Forelimb muscle (tissue), 1 donor: ENCODE data around the gene KCTD19. TPM values are rescaled to one million over a fixed set of nuclear protein-coding genes. Genes with fewer than 3 reads are reported as not detected.

Experiments used
- DNase-seq: peaks from one replicate; pipeline ENCODE4 v3.0.0-alpha.2; 2013; ENCODE audit warnings: low read depth
- polyA plus RNA-seq: library from polyadenylated mRNA; unstranded; fragments of 120-200 nt; gene quantifications from one replicate; pipeline ENCODE4 v1.2.1, GENCODE V29; 2013; ENCODE audit not compliant: insufficient read length

KCTD19 gene
- polyA plus RNA-seq, 1 donor = 0.32 TPM

DNA sequence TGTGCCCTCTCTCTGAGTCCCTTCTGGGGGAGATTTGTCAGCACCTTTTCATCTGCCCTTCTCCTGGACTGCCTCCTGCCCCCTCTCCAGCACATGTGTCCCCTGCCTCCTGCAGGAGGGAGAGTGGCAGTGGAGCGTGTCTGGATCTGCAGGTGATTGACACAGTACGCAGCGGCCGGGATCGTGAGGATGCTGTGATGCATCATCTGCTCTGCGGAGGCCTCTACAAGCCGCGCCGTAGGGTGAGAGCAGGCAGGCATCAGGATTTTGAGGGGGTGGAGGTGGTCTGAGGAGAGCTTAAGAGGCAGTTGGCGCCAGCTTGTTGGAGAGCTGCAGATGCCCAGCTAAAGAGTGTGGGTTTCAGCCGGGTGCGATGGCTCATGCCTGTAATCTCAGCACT lies 66.8 kb downstream of the KCTD19 start:
- DNase-seq = no peak

DNA sequence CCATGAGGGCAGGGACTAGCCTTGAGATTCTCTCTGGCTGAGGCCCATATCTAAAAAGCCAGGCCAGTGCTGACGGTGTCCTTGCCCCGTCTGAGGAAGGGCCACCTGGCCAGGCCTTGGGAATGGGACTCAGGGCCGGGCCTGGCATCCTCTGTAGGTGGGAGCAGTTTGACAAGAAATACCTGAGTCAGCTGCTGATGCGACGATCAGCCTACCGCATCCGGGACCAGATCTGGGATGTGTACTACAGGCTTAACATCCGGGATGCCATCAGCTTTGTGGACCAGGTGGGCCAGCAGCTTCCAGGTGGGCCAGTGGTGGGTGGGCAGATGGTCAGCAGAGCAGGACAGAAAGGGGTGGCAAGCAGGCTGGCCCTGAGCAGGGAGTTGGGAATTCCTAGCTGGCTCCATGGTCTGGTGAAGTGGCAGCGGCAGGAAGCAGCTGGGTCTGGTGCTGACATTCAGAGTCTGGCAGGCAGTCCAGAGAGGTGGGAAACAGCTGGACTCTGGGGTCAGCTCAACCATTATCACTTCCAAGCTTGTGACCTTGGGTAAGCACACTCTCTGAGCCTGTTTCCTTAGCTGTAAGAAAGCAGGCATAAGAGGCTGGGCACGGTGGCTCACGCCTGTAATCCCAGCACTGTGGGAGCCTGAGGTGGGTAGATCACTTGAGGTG lies 68.2 kb downstream of the KCTD19 start:
- DNase-seq = no peak

DNA sequence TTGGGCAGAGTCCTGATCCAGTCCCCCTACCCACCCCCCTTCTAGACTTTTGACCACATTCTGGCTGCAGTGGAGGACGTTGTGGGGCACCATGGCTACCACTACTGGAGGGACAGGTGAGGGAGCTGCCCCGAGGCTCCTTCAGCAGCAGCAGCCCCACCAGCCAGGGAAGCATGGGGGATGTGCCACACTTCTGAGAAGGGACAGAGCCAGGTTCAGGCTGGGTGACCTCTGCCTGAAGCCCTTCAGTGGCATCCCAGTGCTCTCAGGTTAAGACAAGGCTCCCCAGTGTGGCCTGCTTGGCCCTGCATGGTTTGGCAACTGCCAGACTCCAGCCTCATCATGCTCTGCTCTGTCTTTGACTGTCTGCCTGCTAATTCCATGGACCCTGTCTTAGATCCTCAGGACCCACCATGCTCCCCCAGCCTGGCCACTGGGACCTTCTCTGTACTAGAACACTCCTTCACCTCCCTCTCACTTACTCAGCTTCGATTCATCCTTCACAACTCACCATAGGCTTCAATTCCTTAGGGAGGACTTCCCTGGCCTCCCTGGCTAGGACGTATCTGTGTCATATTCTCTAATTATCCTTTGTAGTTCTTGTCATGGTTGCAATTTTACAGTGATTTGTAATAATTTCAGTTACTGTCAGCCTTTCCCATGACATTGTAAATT lies 68.9 kb downstream of the KCTD19 start:
- DNase-seq = no peak

DNA sequence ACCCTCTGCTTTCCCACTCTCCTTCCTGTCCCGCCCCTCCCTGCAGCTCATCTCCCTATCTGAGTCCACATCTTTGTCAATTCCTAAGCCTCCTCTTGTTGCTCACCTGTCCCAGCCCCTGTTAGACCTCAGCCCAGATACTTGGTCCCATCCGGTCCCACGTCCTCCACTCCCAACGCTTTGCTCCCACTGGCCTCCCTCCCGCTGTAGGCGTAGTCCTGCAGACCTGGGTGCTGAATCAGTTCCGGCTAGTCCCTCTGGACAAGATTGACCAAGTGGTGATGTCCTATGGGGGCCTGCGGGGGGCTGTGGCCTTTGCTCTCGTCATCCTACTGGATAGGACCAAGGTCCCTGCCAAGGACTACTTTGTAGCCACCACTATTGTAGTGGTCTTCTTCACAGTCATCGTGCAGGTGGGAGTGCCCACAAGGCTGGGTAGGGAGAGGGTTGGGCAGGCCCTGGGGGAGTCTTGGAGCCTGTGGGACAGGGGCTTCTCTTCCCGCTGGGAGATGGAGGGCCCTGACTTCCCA lies 69.8 kb downstream of the KCTD19 start:
- DNase-seq = no peak

DNA sequence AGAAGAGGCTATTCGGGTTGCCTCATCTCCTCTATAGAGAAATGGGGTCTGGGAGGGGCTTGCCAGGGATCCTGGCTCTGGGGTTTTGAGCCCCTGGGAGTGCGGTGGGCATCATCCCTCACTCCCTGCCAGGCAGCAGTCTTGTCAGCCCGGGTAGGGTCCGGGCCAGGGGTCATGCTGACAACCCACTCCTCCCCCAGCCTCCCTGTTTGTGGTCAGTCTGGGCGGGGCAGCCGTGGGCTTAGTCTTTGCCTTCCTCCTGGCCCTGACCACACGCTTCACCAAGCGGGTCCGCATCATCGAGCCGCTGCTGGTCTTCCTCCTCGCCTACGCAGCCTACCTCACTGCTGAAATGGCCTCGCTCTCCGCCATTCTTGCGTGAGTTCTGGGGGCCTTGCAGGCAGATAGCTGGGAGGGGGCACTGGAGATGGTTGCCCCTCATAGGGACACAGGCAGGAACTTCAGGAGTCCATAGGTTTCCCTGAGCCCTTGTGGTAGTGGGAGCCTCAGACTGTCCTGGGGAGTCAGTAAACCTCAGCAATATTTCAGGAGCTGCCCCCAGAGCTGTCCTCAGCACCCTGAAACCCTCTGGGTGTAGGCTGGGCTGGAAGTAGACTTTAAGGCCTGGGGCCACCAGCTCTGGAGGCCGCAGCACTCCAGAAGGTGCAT lies 70.9 kb downstream of the KCTD19 start:
- no peak for DNase-seq

DNA sequence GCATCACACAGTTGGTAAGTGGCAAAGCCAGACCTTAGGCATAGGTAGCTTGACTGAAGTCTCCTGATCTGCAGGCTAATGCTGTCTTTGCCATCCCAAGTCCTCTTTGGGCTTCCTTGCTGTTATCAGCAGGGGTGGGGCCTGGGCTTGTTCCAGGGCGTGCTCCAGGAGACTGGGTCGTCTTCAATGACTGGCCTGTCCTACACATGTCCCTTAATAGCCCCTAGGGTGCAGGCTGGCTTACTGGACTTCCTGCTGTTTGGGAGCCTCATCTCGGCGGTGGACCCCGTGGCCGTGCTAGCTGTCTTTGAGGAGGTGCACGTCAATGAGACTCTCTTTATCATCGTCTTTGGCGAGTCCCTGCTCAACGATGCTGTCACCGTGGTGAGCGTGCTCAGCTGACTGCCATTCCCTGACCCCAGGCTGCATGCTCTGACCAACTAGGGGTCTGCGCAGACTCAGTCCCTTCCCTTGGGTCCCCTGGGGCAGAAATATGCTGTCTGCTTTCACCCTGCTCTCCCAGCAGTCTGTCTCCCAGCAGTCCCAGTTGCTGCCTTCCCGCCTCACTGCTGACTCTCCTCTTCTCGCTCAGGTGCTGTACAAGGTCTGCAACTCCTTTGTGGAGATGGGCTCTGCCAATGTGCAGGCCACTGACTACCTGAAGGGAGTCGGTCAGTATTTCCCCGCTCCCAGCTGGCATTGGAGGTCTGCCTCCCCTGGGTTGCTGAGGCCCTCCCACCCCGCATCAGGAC lies 71.6 kb downstream of the KCTD19 start:
- DNase-seq = no peak

DNA sequence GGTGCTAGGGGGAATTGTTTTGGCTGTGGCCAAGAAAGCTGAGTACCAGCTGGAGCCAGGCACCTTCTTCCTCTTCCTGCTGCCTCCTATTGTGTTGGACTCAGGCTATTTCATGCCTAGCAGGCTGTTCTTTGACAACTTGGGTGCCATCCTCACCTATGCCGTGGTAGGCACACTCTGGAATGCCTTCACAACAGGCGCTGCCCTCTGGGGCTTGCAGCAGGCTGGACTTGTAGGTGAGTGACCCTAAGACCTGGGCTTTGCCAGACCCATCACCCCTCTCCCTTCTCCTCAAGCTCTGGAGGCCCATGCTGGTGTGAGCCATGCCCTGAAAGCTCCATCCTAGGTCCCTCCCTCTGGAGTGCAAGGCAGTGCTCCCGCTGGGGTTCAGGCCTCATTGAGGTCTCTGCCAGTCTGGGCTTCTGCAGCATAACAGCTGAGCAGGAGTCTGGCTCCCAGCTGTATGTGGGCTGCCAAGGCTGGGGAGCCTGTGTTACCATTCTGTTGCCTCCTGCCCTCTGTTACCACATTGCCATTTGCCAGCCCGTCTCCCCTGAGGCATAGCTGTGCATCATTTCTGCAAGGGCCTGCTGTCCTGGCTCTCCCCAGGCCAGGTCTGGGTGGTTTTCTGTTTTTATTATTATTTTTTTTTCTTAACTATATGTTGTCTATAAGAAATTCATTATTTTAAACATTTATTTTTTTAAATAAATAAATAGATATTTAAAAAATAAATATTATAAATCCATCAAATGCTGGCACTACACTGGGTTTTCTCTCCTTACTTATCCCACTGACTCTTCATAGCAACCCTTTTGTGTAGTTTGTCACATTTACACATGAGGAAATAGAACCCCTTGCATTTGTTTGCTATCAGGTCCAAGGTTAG lies 73.7 kb downstream of the KCTD19 start:
- DNase-seq = no peak

DNA sequence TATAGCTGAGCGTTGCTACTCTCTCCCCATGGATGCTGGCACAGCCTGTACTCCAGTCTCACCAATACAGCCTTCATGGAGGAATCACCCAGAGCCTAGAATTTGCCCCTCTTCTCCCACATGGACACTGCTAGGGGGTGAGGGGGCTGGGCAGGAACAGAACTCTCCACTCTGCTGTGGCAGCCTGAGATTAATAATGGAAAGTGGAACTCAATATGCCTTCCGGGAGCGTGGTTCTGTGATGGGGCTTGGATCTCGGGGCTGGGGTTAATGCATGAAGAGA lies 76.6 kb downstream of the KCTD19 start:
- no peak for DNase-seq

DNA sequence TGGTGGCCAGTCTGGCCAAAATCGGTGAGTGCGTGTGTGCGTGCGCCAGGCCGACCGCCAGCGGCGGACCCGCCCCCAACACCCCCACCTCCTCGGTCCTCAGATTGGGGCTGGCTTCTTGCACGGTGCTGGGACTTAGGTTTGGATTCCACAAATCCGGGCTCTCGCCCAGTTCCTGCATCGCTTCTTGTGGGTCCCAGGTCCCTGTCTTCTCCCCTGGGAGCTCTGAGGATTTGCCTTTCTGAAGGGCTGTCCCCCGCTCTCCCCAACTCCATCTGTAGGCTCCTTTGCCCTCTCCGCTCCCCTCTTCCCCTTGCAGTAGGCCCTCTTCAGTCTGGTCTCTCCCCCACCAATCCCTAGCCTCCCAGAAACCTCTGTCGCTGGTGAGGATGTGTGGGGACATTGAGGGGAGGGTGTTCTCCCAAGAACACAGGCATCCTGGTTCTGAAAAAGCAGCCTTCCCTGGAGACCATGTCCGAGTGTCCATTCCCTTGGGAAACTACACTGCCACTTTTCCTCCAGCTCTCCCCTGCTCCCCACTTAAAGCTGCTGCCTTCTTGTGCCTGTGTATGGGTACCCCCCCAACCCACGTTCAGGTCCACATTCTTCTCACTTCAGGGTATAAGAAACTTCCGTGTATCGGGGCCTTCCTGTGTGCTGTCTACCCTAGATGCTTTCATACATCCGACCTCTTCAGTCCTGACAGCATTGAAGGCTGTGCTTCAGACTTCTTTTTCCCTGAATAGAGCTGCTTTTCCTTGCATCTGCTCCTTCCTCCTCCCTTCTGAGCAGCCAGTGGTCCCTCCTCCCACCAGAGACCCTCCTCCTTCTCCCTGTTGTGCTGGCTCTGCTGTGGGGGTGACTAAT lies 77.1 kb downstream of the KCTD19 start:
- DNase-seq = no peak

DNA sequence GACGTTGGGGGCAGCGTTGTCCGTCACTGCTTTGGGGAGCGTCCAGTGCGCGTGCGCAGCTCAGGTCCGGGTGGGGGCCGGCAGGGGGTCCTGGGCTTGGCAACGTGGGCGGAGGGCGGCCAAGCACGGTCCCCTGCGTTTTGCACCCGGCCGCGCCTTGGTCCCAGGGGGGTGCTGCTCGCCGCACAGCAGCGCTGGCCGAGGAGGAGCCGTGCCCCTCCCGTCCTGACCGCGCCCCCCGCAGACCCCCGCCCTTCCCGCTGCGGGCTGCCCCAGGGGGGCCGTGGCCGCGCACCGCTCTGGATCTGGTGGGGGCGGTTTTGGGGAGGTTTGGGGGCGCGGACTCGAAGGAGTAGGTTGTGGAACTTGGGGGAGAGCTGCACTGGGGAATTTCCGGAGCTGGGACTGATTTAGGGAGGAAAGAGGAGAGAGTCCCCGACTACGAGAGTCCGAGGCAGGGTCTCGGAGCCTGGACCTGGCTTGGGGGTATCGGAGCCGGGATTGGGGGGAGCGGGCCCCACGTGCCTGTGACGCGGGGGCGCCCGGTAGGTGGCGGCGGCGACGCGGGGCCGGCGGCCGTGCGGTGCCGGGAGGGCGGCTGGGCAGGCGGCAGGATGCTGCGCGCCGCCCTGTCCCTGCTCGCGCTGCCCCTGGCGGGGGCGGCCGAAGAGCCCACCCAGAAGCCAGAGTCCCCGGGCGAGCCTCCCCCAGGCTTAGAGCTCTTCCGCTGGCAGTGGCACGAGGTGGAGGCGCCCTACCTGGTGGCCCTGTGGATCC lies 78.0 kb downstream of the KCTD19 start, which contains the start of gene SLC9A5:
SLC9A5 (plus strand) TSS at position 579 of the 777 bp plus-strand sequence; CDS start at position 615, 36 bp downstream.
- DNase-seq = no peak

DNA sequence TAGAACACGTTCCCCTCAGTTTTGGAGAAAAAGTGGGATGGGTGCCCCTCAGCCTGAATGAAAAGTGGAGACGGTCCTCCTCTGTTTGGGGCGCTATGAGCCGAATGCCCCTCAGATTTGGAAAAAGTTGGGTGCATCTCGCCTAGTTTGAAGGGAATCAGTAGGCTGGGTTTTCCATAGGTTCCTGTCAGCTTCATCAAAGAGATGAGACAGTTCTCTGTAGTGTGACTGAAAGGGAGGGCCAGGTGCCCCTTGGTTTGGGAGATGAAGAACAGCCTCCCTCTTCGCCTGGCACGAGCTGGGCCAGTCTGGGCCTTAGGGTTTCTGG lies 78.5 kb downstream of the KCTD19 start:
- no peak for DNase-seq

DNA sequence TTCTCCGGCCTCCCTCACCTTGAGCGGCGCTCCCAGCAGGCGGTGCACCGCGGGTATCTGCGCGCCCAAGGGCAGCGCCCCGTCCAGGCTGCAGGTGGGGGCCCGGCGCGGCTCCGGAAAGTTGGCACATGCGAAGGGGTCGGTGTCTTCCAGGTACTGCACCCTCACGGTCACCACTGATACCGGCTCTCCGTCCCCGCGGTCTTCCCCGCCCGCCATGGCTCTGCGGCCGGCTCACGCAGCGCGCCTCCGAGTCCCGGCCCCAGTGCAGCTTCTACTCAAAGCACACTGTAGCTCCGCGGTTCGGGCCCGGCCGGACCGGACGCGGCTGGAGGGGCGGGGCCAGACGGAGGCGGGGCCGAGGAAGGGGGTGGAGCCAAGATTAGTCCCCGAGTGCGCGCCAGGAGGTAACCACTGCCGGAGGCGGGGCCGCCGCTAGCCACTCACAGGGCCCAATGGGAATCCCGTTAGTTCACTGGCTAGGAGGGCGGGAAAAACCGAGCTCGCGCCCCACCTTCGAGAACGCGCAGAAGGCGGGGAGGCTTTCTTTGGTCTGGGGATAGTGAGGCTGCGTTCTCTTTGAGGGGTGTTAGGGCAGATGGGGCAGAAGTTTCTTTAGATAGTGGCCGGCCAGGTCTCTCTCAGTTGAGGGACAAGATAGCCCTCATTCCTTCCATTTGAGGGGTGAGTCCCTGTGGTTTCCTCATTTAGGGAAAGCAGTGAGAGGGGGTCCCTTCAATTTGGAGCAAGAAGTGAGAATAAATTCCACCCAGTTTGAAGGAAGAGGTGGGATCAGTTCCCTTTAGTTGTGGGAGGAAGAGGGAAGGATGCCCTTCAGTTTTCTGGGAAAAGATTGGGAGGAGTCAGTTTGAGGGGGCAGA lies 79.1 kb downstream of the KCTD19 start, which contains the start of gene FHOD1:
FHOD1 (minus strand) TSS at position 290 of the 881 bp plus-strand sequence; CDS start at position 219, 71 bp downstream.
- peak; percentile 83 for DNase-seq

DNA sequence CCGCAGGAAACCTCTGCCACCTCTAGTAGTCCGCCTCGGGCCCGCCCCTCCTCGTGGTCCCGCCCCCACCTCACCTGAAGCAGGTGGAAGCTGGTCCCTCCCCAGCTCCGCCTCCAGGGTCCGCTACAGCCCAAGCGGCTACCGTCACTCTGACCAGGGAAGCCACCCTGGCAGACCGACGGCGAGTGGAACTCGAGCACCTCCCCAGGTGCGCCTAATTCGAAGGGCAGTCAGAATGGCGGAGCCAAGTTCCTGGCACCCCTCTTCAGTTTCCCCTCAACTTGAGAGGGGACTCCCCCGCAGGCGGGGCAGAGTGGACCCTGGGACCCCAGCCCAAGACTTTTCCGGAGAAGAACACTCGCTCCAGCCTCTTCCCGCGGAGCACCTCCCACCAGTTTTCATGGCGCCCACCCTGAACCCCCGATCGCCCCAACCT lies 79.8 kb downstream of the KCTD19 start:
- no peak for DNase-seq

DNA sequence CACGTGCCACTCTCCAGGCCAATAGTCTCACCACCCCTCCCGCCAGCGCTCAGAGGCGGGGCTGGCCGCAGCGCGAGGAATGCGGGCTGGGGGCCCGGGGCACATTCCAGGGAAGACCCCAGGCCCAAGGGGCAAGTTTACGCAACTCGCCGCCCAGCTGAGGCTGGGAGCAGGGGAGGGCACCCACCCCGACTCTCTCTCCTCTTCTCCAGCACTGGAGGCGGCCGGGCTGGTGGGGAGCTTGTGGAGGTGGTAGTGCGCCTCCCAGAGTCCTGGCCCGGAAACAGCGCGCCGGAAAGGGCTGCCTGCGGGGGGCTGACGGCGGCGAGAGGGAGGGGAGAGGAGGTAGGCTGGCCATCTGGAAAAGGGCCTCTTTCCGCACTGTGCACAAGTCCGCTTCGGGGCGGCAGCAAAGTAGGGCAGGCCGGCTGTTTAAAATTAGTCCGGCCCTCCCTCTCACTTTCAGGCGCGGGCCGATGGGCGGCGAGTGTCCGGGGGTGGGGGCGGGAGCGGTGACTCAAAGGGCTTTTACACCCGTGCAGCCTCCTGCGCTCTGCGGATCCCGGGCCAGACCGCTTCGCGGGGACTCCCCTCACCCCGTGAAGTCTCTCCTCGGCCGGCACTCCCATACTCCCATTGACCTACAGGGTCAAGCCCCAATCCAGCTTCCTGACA lies 80.3 kb downstream of the KCTD19 start:
- no peak for DNase-seq

DNA sequence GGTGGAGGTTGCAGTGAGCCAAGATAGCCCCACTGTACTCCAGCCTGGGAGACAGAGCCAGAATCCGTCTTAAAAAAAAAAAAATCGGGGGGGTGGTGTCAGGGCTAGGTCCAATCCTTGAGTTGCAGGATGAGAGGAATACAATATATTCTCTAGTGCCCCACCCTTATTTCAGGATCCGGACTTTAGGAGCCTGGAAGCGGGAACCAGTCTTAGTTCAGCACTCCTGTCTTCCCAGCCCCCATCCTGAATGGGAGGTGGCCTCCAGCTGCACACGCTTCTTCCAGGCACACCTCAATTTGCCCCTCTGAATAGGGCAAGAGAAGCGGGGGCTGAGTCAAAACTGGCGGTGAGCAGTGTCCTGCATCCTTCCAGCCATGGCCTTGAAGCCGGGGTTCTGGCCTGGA lies 80.9 kb downstream of the KCTD19 start:
- no peak for DNase-seq

DNA sequence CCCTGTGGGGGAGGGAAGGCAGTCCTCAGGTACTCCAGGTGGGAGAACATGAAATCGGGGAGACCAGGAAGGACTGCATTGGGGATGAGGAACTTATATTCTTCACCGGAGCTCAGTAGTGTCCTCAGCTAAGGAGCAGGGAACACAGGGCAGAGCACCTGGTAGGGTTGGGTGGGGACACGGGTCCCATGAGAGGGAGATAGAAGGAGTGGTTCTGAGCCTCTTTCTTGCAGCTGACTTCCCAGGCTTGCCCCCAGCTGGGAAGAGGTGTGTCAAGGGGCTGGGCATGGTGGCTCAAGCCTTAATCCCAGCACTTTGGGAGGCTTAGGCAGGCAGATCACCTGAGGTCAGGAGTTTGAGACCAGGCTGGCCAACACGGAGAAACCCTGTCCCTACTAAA lies 81.4 kb downstream of the KCTD19 start:
- no peak for DNase-seq

DNA sequence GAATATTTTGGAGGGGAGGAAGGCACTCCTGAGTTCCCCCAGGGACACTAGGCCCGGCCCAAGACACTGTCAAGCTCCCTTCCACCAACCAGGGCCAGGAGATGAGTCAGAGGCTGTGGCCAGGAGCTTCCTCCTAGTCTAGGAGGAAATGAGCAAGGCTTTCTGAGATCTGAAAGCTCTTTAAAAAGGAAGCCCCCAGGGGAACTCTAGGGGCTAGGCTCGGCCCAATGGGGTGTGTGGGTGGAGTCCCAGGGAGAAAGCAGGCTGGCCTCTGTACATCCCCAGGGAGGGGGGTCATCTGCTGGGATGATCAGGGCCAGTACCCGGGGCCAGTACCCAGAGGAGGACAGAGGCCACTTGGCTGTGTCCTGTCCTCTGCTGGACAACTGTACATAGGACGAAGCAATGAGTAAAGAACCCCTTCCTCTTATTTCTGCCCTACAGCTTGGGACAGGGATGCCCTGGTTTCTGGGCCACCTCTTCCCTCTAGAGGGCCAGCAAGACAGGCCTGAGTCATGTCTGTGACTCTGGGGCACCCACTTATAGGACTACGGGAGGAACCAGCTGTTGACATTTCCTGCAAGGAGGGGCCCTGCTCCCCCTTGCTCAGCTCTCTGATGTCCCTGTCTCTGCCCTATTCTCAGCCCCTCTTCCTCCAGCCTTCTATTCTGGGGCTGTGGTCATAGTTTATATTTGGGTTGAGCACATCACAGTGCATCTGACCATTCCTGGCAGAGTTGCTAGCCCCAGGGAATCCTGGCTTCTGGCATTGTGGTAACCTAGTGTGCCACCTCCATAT lies 82.0 kb downstream of the KCTD19 start:
- no peak for DNase-seq
